Lower lobe of right lung (tissue), 2 donors: ENCODE data around the gene TMEM131L. TPM values are rescaled to one million over a fixed set of nuclear protein-coding genes. Genes with fewer than 3 reads are reported as not detected.

Experiments
- ATAC-seq, 2 donors: fragments of 200-7000 bp; cut with Tn5 transposase; one replicate each; pipeline ENCODE4 v1.9.1; 2020 to 2022; ENCODE audit warnings: mild to moderate bottlenecking in 2 of 2, moderate library complexity in 2 of 2
- DNase-seq: peaks from one replicate; pipeline ENCODE4 v3.0.0-alpha.2; 2020
- H3K27ac ChIP-seq: fragments of 200-600 bp; one replicate; pipeline ENCODE4 v1.8.0; 2022
- H3K27me3 ChIP-seq: fragments of 200-600 bp; one replicate; pipeline ENCODE4 v1.8.0; 2022; ENCODE audit warnings: low read depth
- H3K36me3 ChIP-seq: fragments of 200-600 bp; one replicate; pipeline ENCODE4 v1.8.0; 2022; ENCODE audit warnings: mild to moderate bottlenecking
- H3K4me1 ChIP-seq: fragments of 200-600 bp; one replicate; pipeline ENCODE4 v1.8.0; 2022
- H3K4me3 ChIP-seq: fragments of 200-600 bp; one replicate; pipeline ENCODE4 v1.8.0; 2022; ENCODE audit warnings: mild to moderate bottlenecking
- H3K9me3 ChIP-seq: fragments of 200-600 bp; one replicate; pipeline ENCODE4 v1.8.0; 2022
- intact Hi-C: fragments of 100-400 bp; cut with DNase I; formaldehyde crosslinking; loops from one replicate; pipeline ENCODE4 v1.11.0; 2022
- total RNA-seq: library from RNA; stranded (reverse); fragmentation: NEBNext Ultra II Directional; extraction: Animal tissue kit (Norgen Biotek cat#: 25700); gene quantifications from one replicate; pipeline ENCODE4 v1.2.1, GENCODE V29; 2021
- TF ChIP-seq, protein P1 (sequence below): fragments of 200-600 bp; IDR thresholded peaks from one replicate; pipeline ENCODE4 v1.8.0; 2022; ENCODE audit warnings: antibody characterized with exemption, mild to moderate bottlenecking
- donor health status: DM: no; HTN: yes; CAD: no; lungs with severe emphysema.

The TMEM131L gene
- total RNA-seq, 1 donor from 2014 or later = 21.7 TPM

DNA sequence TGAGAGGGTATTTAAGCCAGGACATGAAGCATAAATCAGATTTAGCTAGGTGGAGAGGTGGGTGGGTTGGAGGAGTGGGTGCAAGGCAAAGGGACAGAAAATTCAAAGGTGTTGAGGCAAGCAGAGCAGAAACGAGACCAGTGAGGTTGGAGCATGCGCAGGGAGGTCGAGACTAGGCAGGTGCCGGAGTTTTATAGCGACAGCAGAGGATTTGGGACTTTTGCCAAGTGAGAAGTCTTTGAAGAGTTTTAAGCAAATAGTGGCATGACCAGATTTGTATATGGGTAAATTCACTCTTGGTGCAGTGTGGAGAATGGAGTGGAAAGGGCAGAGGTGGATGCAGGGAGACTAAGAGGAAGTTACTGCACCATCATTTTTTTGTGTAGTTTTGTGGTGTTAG, 110.9 kb downstream of the TMEM131L start:
- H3K4me3 ChIP-seq = no peak overlapping the region
- DNase-seq (no peak), ATAC-seq (peak; percentile 11 to 19)
- no peak overlapping the region for H3K27ac ChIP-seq
- no peaks in the 10 kb centered on the region for H3K27me3 ChIP-seq
- TF ChIP-seq, protein P1, sequence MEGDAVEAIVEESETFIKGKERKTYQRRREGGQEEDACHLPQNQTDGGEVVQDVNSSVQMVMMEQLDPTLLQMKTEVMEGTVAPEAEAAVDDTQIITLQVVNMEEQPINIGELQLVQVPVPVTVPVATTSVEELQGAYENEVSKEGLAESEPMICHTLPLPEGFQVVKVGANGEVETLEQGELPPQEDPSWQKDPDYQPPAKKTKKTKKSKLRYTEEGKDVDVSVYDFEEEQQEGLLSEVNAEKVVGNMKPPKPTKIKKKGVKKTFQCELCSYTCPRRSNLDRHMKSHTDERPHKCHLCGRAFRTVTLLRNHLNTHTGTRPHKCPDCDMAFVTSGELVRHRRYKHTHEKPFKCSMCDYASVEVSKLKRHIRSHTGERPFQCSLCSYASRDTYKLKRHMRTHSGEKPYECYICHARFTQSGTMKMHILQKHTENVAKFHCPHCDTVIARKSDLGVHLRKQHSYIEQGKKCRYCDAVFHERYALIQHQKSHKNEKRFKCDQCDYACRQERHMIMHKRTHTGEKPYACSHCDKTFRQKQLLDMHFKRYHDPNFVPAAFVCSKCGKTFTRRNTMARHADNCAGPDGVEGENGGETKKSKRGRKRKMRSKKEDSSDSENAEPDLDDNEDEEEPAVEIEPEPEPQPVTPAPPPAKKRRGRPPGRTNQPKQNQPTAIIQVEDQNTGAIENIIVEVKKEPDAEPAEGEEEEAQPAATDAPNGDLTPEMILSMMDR = no peak
- no peaks in the 10 kb centered on the region for H3K9me3 ChIP-seq
- intact Hi-C loops = loop anchor here (10.0 kb wide), 1 partner anchor 232 kb away; the partner anchor contains the start of gene MND1
- peaks cover 20% of the 10 kb centered on the region for H3K4me1 ChIP-seq
- peaks cover 10% of the 10 kb centered on the region for H3K36me3 ChIP-seq

GRCh38 chr4:153579410-153579809, 113.2 kb downstream of the TMEM131L start:
- DNase-seq = no peak
- intact Hi-C loops = loop anchor here (10.0 kb wide), 1 partner anchor 235 kb away; the partner anchor contains the start of gene MND1

DNA sequence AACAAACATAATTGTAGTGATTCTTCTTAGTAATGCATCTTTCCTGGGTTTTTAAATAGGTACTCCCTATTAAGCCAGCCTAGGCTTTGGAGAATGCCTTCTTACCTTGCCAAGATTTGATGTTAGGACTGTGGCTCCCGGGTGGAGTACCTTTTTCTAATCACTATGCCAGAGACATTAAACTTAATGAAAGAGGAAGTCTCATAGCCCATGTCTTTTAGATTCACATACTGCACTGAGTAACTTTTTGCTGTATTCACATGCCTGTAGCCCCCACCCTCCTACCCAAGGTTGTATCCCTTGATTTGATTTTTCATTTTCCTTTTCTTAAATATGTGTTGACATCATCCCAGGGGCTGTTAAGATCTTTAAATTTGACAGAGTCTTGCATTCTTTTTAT, 113.7 kb downstream of the TMEM131L start:
- TF ChIP-seq, protein P1 = no peak
- peaks cover 9% of the 10 kb centered on the region for H3K4me1 ChIP-seq
- DNase-seq = no peak
- H3K27ac ChIP-seq = no peak overlapping the region
- no peaks in the 10 kb centered on the region for H3K27me3 ChIP-seq
- H3K4me3 ChIP-seq = no peak overlapping the region
- no peak for ATAC-seq
- H3K9me3 ChIP-seq = no peaks in the 10 kb centered on the region
- H3K36me3 ChIP-seq = peaks cover 35% of the 10 kb centered on the region
- intact Hi-C loops = loop anchor here (10.0 kb wide), 1 partner anchor 235 kb away; the partner anchor contains the start of gene MND1

More at GRCh38 chr4:153579410-153579809, 113.2 kb downstream of the TMEM131L start:
- Histone ChIP-seq H3K4me3 (no peak overlapping the region), H3K27me3 (no peaks in the 10 kb centered on the region), H3K9me3 (no peaks in the 10 kb centered on the region), H3K27ac (no peak overlapping the region), H3K36me3 (peaks cover 31% of the 10 kb centered on the region), H3K4me1 (peaks cover 11% of the 10 kb centered on the region)
- ATAC-seq = no peak
- TF ChIP-seq, protein P1 = no peak

DNA sequence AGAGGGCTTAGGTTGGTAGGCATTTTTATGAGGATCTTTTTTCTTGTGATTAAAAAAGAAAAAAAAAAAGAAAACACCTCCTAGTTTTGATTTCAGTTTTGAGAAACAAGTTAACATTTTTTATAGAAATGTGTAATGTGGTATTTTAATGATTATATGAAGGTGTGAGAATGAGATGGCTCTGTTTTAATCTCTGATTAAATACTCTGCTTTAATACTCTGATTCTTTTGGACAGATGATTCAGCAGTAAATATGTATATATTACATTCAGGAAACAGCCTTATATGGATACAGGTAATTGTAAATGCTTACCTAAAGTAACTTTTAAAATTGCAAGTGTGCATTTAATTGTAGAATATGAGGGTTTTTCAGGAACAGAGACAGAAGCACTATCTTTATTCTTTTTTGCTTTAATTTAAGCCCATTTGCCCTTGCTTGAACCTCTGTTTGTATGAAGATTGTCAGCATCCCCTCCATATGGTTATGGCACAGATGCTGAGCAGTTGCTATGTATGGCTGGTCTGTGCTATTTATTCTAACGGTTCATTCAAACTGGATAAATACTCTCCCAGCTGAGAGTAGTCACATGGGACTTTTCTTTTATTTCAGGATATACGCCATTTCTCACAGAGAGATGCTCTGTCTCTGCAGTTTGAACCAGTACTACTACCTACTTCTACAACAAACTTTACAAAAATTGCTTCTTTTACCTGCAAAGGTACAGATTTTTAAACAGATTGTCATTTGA, 117.0 kb downstream of the TMEM131L start:
- TF ChIP-seq, protein P1 = no peak
- no peak overlapping the region for H3K27ac ChIP-seq
- DNase-seq (no peak), ATAC-seq (no peak)
- no peak overlapping the region for H3K4me3 ChIP-seq
- peaks cover 43% of the 10 kb centered on the region for H3K36me3 ChIP-seq
- intact Hi-C loops = no loop called here
- H3K9me3 ChIP-seq = no peaks in the 10 kb centered on the region
- H3K27me3 ChIP-seq = no peaks in the 10 kb centered on the region
- H3K4me1 ChIP-seq = no peaks in the 10 kb centered on the region

DNA sequence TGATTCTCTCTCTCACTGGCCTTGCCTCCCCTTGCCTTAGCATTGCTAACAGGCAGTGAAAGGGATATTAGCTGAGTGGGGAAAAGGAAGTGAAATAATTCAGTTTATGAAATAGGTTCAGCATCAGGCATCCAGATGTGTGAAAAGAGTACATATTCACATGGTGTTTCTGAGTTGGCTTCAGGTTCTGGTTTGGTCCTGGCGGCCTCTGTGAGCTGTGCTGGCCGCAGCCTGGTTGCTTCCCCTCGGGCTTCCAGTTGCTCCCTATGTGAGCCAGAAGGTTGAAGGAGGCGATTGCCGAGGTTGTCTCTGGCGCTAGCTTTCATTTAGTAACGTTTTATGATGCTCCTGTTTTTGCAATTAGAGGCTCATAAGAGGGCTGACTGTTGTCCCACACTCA, 118.9 kb downstream of the TMEM131L start:
- intact Hi-C loops = no loop called here
- no peak for ATAC-seq
- DNase-seq = no peak
- peaks cover 58% of the 10 kb centered on the region for H3K36me3 ChIP-seq
- no peak overlapping the region for H3K4me3 ChIP-seq
- H3K27ac ChIP-seq = no peak overlapping the region
- H3K4me1 ChIP-seq = no peaks in the 10 kb centered on the region
- TF ChIP-seq, protein P1 = no peak
- no peaks in the 10 kb centered on the region for H3K9me3 ChIP-seq
- H3K27me3 ChIP-seq = no peaks in the 10 kb centered on the region
